LHCN-M2 (cell line): Measurements from ENCODE around the gene CRACR2B. TPM values are rescaled to one million over a fixed set of nuclear protein-coding genes. Genes with fewer than 3 reads are reported as not detected.

Experiments
- DNase-seq: peaks from one replicate; pipeline ENCODE4 v3.0.0-alpha.2; 2012; ENCODE audit warnings: low read depth
- total RNA-seq: library from RNA; depleted of rRNA; stranded (reverse); fragments of >200 nt; gene quantifications from 2 replicates; pipeline ENCODE4 v1.2.3, GENCODE V29; 2014

The CRACR2B gene
- total RNA-seq, 1 experiment from 2014 or later, result 0.40 TPM

DNA sequence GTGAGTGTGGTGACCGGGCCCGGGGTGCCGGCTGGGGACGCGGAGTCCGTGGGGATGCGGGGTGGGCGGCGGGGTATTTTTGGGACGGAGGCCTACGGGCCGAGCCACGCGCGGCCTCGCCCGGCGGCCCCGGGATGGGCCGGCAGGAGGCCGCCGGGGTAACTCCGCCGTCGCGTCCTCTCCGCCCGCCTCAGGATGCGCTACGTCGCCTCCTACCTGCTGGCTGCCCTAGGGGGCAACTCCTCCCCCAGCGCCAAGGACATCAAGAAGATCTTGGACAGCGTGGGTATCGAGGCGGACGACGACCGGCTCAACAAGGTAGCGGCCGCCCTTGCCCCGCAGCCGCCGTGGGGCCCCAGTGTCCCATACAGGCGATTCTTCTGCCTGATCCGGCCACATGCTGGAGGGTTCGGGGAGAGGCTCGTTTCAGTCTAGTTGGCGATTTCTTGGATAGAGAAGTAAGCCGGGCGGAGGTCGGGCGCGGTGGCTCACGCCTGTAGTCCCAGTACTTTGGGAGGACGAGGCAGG lies 17.6 kb upstream of the CRACR2B start:
- no peak for DNase-seq

DNA sequence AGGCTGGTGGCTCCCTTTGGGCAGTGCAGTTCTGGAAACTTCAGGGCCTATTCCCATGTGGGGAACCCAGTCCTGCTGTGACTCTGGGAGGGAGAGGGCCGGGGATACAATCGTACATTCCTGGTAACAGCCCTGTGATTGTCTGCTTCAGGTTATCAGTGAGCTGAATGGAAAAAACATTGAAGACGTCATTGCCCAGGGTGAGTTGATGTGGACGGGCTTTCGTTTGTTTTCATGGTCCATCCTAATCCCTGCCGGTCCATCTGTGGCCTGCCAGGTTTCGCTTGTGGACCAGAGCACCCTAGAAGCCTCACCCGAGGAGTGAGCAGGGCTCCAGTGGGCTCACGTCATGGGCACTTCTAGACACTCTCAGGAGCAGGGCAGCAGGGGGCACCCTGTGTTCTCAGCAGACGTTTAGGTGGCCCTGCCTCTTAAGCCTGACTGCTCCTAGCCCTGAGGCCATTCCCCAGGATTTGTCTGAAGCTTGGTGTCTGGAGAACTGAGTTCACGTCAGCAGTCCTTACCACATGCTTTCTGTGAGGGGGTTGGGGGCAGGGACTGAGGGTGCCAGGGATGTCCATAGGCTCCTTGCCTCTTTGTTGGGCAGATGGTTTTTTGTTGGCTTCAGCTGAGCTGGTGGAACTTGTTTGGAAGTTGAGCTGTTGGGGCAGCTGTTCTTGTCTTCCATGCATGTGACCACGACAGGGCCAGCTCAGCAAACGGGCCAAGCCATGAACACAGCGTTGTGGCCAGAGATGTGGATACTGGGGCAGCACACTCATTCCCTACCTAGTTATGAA lies 16.1 kb upstream of the CRACR2B start:
- DNase-seq, result peak; percentile 68

GRCh38 chr11:812390-812789 lies 15.3 kb upstream of the CRACR2B start:
- no peak for DNase-seq

GRCh38 chr11:813072-813455 lies 14.7 kb upstream of the CRACR2B start:
- DNase-seq, result no peak

GRCh38 chr11:813456-814096 lies 14.1 kb upstream of the CRACR2B start:
- DNase-seq, result no peak

- no peak for DNase-seq
Measured at GRCh38 chr11:815675-816432, 11.9 kb upstream of the CRACR2B start.

- no peak for DNase-seq
Measured at GRCh38 chr11:816433-816779, 11.3 kb upstream of the CRACR2B start.

DNA sequence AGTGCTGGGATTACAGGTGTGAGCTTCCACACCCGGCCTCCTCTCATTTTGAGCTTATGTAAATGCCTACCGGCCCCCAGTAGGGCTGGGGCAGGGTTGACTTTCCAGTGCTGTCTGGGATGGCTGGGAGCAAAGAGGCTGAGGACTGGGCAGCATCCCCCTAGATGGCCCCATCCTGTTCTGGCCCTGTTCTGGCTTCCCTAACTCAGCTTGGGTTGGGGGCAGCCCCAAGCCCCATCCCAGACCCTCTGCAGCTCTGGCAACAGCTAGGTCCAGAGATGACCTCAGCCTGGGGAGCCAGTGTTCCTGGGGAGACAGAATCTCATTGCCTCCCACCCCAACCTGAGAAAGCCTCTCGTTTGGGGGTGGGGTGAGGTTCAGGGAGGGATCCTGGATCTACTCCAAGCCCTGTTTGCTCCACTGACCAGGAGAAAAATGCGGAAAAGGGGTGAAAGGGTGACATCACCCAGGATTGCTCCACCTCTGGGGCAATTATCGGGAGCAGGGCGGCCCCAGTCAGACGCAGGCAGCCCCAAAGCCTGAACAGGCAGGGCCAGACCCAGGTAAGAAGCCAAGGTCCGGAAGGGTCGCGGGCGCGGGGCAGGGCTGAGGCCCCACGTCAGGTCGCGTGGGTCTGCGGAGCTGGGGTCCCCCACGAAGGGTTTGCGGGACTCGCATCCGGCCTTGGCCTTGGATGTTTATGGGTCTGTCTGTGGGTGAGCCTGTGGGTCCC lies 9.2 kb upstream of the CRACR2B start, which contains the start of gene PNPLA2:
Gene PNPLA2, plus strand, starts transcription at position 519 of the 733 bp plus-strand sequence. CDS start 805 bp downstream, outside the sequence.
- no peak for DNase-seq

DNA sequence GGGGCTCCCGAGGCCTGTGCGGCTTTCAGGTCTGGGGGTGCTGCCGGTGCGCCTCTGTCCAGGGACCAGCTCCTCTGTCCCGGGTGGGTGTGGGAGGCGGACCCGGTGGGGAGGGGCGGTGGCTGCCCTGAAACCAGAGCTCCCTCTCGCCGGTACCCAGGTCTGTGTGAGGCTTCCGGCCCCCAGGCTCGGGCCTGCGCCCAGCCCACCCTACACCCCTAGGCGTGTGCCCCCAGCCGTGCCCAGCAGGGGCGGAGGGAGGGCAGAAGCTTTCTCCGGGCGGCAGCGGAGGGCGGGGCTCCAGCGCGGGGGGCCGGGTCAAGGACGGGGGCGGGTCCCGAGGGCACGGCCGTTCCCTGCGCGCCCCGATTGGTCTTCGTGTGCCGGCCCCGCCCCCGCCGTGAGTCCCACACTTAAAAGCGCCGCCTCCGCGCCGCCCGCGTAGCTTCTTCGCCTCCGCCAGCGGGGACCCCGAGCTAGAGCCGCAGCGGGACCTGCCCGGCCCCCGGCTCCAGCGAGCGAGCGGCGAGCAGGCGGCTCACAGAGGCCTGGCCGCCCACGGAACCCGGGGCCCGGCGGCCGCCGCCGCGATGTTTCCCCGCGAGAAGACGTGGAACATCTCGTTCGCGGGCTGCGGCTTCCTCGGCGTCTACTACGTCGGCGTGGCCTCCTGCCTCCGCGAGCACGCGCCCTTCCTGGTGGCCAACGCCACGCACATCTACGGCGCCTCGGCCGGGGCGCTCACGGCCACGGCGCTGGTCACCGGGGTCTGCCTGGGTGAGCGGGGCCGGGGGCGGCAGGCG lies 8.4 kb upstream of the CRACR2B start:
- DNase-seq, result peak; percentile 79

DNA sequence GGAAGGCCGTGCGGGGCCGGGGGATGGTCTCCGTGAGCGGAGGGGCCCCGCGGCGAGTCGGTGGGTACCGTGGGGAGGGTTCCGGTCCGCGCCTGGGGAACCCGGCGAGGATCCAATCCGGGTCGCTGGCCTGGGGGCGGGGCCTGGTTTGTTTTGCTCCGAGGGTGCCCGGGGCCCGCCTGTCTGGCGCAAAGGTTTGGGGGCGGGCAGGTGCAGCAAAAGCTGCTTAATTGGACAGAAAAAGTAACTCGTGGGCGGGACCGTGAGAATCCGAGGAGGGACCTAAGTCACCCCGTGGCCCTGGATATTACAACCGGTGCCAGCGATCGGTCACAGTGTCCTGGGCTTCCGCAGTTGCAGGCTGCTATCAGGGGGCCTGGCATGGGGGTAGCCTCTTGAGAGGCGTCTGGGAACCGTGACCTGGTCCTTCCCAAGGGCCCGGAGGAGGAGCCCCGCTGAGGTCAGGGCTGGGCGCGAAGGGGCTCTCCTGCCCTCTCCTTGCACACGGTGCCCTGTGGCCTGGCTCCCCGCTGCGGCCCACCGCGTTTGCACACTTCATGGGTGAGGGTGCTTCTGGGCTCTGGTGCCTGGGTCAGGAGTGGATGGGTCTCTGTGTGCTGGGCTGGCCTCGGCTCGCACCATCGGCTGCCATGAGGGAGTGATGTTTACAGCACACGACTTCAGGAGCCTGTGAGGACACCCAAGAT lies 7.6 kb upstream of the CRACR2B start:
- DNase-seq, result peak; percentile 81

- peak; percentile 91 for DNase-seq
Measured at GRCh38 chr11:820655-821511, 6.8 kb upstream of the CRACR2B start.

DNA sequence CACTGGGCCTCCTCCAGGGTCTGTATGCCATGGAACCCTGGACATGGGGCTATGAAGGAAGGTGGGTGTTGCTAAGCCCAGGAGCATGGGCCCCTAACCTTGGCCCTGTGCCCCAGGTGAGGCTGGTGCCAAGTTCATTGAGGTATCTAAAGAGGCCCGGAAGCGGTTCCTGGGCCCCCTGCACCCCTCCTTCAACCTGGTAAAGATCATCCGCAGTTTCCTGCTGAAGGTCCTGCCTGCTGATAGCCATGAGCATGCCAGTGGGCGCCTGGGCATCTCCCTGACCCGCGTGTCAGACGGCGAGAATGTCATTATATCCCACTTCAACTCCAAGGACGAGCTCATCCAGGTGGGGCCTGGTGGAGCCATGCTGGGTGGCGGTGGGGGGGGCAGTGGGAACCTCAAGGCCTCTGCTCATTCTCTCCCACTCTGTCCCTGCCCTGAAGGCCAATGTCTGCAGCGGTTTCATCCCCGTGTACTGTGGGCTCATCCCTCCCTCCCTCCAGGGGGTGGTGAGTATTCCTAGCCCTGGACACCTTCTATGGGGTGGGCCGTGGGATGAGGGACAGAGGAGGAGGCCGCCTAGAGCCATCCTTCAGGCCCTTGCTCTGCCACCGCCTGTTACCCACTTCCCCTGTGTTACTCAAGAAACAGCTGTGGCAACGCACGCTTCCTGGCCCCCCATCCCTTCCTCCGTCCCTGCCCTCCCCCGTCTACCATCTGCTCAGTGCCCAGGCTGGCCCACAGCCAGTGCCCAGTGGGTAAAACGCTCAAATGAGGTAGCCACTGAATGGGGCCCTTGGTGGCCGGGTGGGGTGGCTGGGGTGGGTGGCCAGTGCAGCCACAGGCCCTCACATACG lies 6.0 kb upstream of the CRACR2B start:
- DNase-seq, result peak; percentile 85

GRCh38 chr11:823441-824291 lies 4.1 kb upstream of the CRACR2B start:
- no peak for DNase-seq

- no peak for DNase-seq
Measured at GRCh38 chr11:824292-824880, 3.3 kb upstream of the CRACR2B start.

GRCh38 chr11:824942-825341 lies 2.8 kb upstream of the CRACR2B start:
- DNase-seq, result no peak

DNA sequence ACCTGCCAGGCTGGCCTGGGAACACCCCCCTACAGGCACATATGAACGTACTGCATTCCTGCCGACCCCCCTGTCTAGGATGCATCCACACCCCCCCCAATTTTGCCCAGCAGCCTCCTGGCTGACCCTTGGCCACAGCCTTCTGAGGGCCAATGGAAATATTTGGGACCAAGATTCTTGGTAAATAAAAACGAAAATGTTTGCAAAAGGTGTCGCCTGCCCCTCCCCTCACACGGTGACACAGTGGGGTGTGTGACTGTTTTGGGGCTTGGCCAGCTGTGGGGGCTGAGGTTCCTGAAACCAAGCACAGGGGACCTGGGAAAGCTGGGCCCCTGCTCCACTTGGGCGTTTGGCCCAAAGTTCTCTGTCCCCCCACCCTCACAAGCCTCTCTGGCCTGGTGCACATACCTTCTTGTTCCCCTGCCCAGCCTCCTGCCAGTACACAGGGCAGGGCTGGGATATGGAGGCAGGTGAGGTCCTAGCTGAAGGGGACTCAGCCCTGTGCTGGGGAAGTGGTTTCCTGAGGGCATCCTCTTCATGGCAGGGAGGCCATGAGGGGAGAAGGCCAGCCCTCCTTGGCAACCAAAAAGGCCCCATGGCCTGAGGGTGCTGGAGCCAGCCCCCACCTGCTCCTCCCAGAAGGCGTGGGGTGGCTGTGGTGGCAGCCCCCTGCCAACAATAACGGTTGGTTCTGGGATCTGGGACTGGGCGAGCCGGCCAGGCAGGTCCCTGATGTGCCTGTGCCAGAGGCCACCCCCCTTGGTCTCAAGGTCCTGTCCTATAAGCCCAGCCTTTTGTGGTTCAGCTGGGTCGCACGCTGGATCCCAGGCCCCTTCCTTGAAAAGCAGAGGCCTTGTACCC lies 2.1 kb upstream of the CRACR2B start:
- DNase-seq, result no peak
